K562 (cell line): ENCODE data around the gene SUN5. TPM values are rescaled to one million over a fixed set of nuclear protein-coding genes. Genes with fewer than 3 reads are reported as not detected.

Experiments used
- ATAC-seq: fragments of 200-7000 bp; cut with Tn5 transposase; 3 replicates; pipeline ENCODE4 v1.9.1; 2020; ENCODE audit warnings: moderate library complexity
- BruUV-seq: library from RNA; stranded (reverse); fragments of 400-500 nt; replicated peaks from 2 replicates; lab custom pipeline; 2021; lab: Mats Ljungman, UMichigan
- CTCF ChIA-PET: fragments of 300-600 bp; formaldehyde crosslinking; extraction: SDS; loops from one replicate; lab custom pipeline; 2021; ENCODE audit warnings: low intra/inter-chr PET ratio; lab: Yijun Ruan, JAX
- POLR2A ChIA-PET: fragments of 300-600, 350-650 bp; sonication (Branson Sonifier 250); formaldehyde crosslinking; extraction: SDS; loops from one replicate; lab custom pipeline; 2021; ENCODE audit warnings: antibody characterized with exemption, inconsistent platforms; lab: Yijun Ruan, JAX
- DNase-seq, 4 experiments: peaks; one replicate each; pipeline versions ENCODE4 v3.0.0 to v3.0.0-alpha.2; 2011 to 2018; ENCODE audit warnings: low spot score in 3 of 4, mixed read lengths in 3 of 4; ENCODE audit errors: extremely low read depth in 1 of 4
- FAIRE-seq: peaks from 2 replicates; lab custom pipeline; 2011; peaks lifted over from hg19 to GRCh38; lab: Jason Lieb, UNC
- H2AFZ ChIP-seq: 2 replicates; pipeline ENCODE4 v1.6.0; 2011; ENCODE audit warnings: low read depth, low read length, control low read depth, inconsistent platforms
- H3K27ac ChIP-seq: fragments of 200-600 bp; 3 replicates; pipeline ENCODE4 v1.8.0; 2011; ENCODE audit warnings: low read depth, mild to moderate bottlenecking, control low read depth, inconsistent platforms, low read length, moderate library complexity, mixed read lengths; ENCODE audit errors: extremely low read depth
- H3K27me3 ChIP-seq, 2 experiments: fragments of 300-600 bp in 1 of 2; 2 replicates in 1 of 2; 3 replicates in 1 of 2; pipeline versions ENCODE4 v1.6.0 to v1.8.0; 2011; ENCODE audit warnings: inconsistent platforms in 2 of 2, low read length in 2 of 2, mild to moderate bottlenecking in 1 of 2, mixed read lengths in 1 of 2, moderate library complexity in 1 of 2; ENCODE audit not compliant: control insufficient read depth in 2 of 2, insufficient read depth in 2 of 2
- H3K36me3 ChIP-seq: fragments of 300-600 bp; 3 replicates; pipeline ENCODE4 v1.8.0; 2011; ENCODE audit warnings: mild to moderate bottlenecking, low read length, inconsistent platforms; ENCODE audit not compliant: control insufficient read depth, insufficient read depth
- H3K4me1 ChIP-seq, 2 experiments: fragments of 200-600 bp in 1 of 2; replicated peaks in 1 of 2; 2 replicates in 1 of 2; 3 replicates in 1 of 2; pipeline versions ENCODE4 v1.5.1 to v1.8.0; 2011; ENCODE audit warnings: inconsistent platforms in 2 of 2, low read length in 2 of 2, mild to moderate bottlenecking in 1 of 2, mixed read lengths in 1 of 2, moderate library complexity in 1 of 2; ENCODE audit not compliant: control insufficient read depth in 2 of 2, insufficient read depth in 2 of 2
- H3K4me2 ChIP-seq: 2 replicates; pipeline ENCODE4 v1.6.1; 2011; ENCODE audit warnings: low read length, control low read depth, inconsistent platforms, mixed read lengths; ENCODE audit not compliant: insufficient read depth
- H3K4me3 ChIP-seq: fragments of 200-600 bp; sonication (generic), shearing (Covaris generic); 2 replicates; pipeline ENCODE4 v1.5.1; 2016; ENCODE audit warnings: control low read depth, inconsistent platforms
- H3K79me2 ChIP-seq: fragments of 200-600 bp; 3 replicates; pipeline ENCODE4 v1.8.0; 2011; ENCODE audit warnings: low read length, inconsistent platforms; ENCODE audit not compliant: control insufficient read depth, insufficient read depth
- H3K9ac ChIP-seq, 2 experiments: 2 replicates each; pipeline versions ENCODE4 v1.6.0 to v1.6.1; 2011; ENCODE audit warnings: low read depth in 2 of 2, low read length in 2 of 2, control low read depth in 1 of 2, inconsistent platforms in 1 of 2, mild to moderate bottlenecking in 1 of 2, mixed read lengths in 1 of 2; ENCODE audit not compliant: insufficient read depth in 1 of 2
- H3K9me1 ChIP-seq: one replicate; pipeline ENCODE4 v1.6.0; 2011; ENCODE audit warnings: inconsistent platforms, mild to moderate bottlenecking, low read length, moderate library complexity; ENCODE audit not compliant: control insufficient read depth, insufficient read depth
- H3K9me3 ChIP-seq: replicated peaks from 2 replicates; pipeline ENCODE4 v1.5.1; 2011; ENCODE audit warnings: low read depth, low read length, inconsistent platforms; ENCODE audit not compliant: control insufficient read depth, insufficient read depth
- H4K20me1 ChIP-seq: replicated peaks from 2 replicates; pipeline ENCODE4 v1.6.1; 2011; ENCODE audit warnings: low read length, inconsistent platforms, mixed read lengths; ENCODE audit not compliant: control insufficient read depth, insufficient read depth
- KDM2B ChIP-seq: fragments of 250-450 bp; sonication (Bioruptor Pico); IDR thresholded peaks from 2 replicates; pipeline ENCODE4 v1.8.0; 2021; ENCODE audit warnings: mild to moderate bottlenecking, moderate library complexity
- KLF1 ChIP-seq: fragments of 450-650 bp; IDR thresholded peaks from 2 replicates; pipeline ENCODE4 v1.6.1; 2016; ENCODE audit warnings: missing genetic modification characterization, missing compliant biosample characterization
- MCM2 ChIP-seq: fragments of 450-650 bp; IDR thresholded peaks from 2 replicates; pipeline ENCODE4 v1.6.1; 2017; ENCODE audit warnings: low read depth, mild to moderate bottlenecking
- NFE2 ChIP-seq: IDR thresholded peaks from 2 replicates; pipeline ENCODE4 v1.6.1; 2014; ENCODE audit warnings: antibody characterized with exemption, low read depth
- NFE2L1 ChIP-seq: fragments of 450-650 bp; IDR thresholded peaks from 2 replicates; pipeline ENCODE4 v1.6.1; 2016; ENCODE audit warnings: missing genetic modification characterization, low read depth, mild to moderate bottlenecking, missing compliant biosample characterization, moderate library complexity, borderline replicate concordance
- NRF1 ChIP-seq, 2 experiments: fragments of 450-650 bp; IDR thresholded peaks in 1 of 2; conservative IDR thresholded peaks in 1 of 2; 2 replicates each; pipeline ENCODE4 v1.6.1; 2014; ENCODE audit warnings: mild to moderate bottlenecking in 2 of 2
- RAD21 ChIP-seq, 2 experiments: fragments of 250-450 bp in 1 of 2; fragments of 450-650 bp in 1 of 2; sonication (Bioruptor Pico) in 1 of 2; formaldehyde crosslinking in 1 of 2; IDR thresholded peaks in 1 of 2; conservative IDR thresholded peaks in 1 of 2; 2 replicates each; pipeline versions ENCODE4 v1.4.0 to v1.8.0; 2020 to 2022; ENCODE audit warnings: mild to moderate bottlenecking in 2 of 2, moderate library complexity in 1 of 2
- RCOR1 ChIP-seq, 2 experiments: IDR thresholded peaks; 2 replicates each; pipeline ENCODE4 v1.6.1; 2012; ENCODE audit warnings: low read depth in 2 of 2, low read length in 2 of 2, borderline replicate concordance in 1 of 2, improper control_type of control experiment in 1 of 2
- RFX7 ChIP-seq: fragments of 250-450 bp; sonication (Bioruptor Pico); IDR thresholded peaks from 2 replicates; pipeline ENCODE4 v1.5.1; 2021; ENCODE audit warnings: mild to moderate bottlenecking
- RHOXF2B ChIP-seq: fragments of 250-450 bp; sonication (Bioruptor Pico); conservative IDR thresholded peaks from 2 replicates; pipeline ENCODE4 v1.5.1; 2021
- STAT5B ChIP-seq: fragments of 250-450 bp; sonication (Bioruptor Pico); IDR thresholded peaks from 2 replicates; pipeline ENCODE4 v1.8.0; 2021; ENCODE audit warnings: mild to moderate bottlenecking, inconsistent platforms
- TAF7 ChIP-seq: fragments of 450-650 bp; IDR thresholded peaks from 2 replicates; pipeline ENCODE4 v1.6.1; 2016; ENCODE audit warnings: missing genetic modification characterization, missing compliant biosample characterization
- TGIF2 ChIP-seq: sonication (generic); formaldehyde crosslinking; IDR thresholded peaks from 2 replicates; pipeline ENCODE4 v1.8.1; 2022; ENCODE audit warnings: mild to moderate bottlenecking, missing genetic modification reagents, moderate library complexity
- ZNF175 ChIP-seq: fragments of 200-800 bp; sonication (Bioruptor generic); IDR thresholded peaks from 2 replicates; pipeline ENCODE4 v1.6.1; 2016; ENCODE audit warnings: low read depth, mild to moderate bottlenecking, missing genetic modification characterization, missing compliant biosample characterization
- ZNF75A ChIP-seq: fragments of 450-650 bp; formaldehyde crosslinking; IDR thresholded peaks from 2 replicates; pipeline ENCODE4 v1.4.0; 2020; ENCODE audit warnings: mild to moderate bottlenecking
- ZNF785 ChIP-seq: fragments of 250-450 bp; sonication (Bioruptor Pico); IDR thresholded peaks from 2 replicates; pipeline ENCODE4 v1.4.0; 2020; ENCODE audit warnings: mild to moderate bottlenecking
- WGBS: fragments of 100-300 bp; shearing (Covaris generic); methylation state at CpG from one replicate; pipeline ENCODE4 v1.1.6; 2016; ENCODE audit warnings: low coverage, mixed read lengths; ENCODE audit not compliant: insufficient coverage; ENCODE audit errors: missing lambda C conversion rate; 5-methylcytosine and 5-hydroxymethylcytosine counted together
- in situ Hi-C: fragments of 300-500 bp; cut with MboI; formaldehyde crosslinking; loops from 4 replicates; pipeline ENCODE4 v1.15.0; 2018; ENCODE audit warnings: inconsistent platforms, mixed read lengths
- intact Hi-C: fragments of 100-400 bp; cut with micrococcal nuclease; formaldehyde crosslinking; loops from 2 replicates; pipeline ENCODE4 v1.14.2; 2022
- polyA plus RNA-seq, 8 experiments: library from polyadenylated mRNA; depleted of rRNA in 4 of 8; stranded (reverse) in 5 of 8; unstranded in 3 of 8; fragments of >200 nt; fragmentation: Nextera tagmentation in 2 of 8; fragmentation: Illumina TruSeq in 1 of 8; extraction: Ambion mirVana in 2 of 8; extraction: Trizol in 1 of 8; gene quantifications; 2 replicates each; pipeline versions ENCODE4 v1.2.1 to v1.2.3, GENCODE V29; 2011 to 2014; ENCODE audit warnings: inconsistent platforms in 1 of 8, missing spikeins in 1 of 8
- total RNA-seq, 7 experiments: library from RNA; depleted of rRNA in 6 of 7; stranded (reverse); fragments of >200 nt in 6 of 7; fragmentation: Illumina TruSeq in 2 of 7; extraction: Trizol in 2 of 7; gene quantifications; 2 replicates each; pipeline versions ENCODE4 v1.2.1 to v1.2.3, GENCODE V29; 2011 to 2021; ENCODE audit warnings: low replicate concordance in 1 of 7

SUN5 gene
- total and polyA plus RNA-seq, 9 of the 15 experiments (the other 6 are each of a cell fraction or from before 2014, with no cell fraction given) = not detected

DNA sequence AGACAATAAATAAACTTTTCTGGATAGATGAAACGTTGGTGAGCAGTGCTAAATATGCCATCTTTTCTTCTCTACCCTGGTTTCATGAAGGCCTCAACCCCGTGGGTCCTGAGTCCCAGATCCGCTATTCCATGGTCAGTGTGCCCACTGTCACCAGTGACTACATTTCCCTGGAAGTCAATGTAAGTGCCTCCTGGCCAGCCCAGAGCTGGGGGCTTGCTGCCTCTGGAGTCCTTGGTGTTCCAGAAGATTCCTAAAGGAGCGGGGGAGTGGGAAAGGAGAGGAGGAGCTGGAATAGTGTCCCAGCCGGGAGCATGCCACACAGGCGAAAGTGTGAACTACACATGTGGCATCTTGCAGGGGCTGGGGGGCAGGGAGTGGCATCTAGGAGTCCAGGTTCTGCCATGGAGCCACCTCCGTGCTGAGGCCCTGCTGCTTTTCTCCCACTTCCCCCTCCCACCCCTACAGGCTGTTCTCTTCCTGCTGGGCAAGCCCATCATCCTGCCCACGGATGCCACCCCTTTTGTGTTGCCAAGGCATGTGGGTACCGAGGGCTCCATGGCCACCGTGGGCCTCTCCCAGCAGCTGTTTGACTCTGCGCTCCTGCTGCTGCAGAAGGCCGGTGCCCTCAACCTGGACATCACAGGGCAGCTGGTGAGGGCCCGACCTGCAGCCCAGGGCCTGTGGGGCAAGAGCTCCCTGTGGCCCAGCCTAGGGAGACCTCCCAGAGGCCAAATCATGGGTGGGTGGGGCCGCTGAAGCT lies 14.1 kb upstream of the SUN5 start:
- TF ChIP-seq RHOXF2B (CRISPR knock-in tag) (no peak), RAD21 (CRISPR knock-in tag; conservative IDR thresholded peaks at IDR 0.05 in 1 of 2, IDR thresholded peaks at IDR 0.05 in 1 of 2) (no peak), MCM2 (no peak), ZNF785 (CRISPR knock-in tag) (no peak), TAF7 (tag) (no peak), NFE2L1 (tag) (no peak), NFE2 (no peak), RFX7 (CRISPR knock-in tag) (no peak), ZNF75A (CRISPR knock-in tag) (no peak), RCOR1 (IDR thresholded peaks at IDR 0.05; ENCODE audit: borderline replicate concordance in 1 of 2, low read depth in 2 of 2, low read length in 2 of 2) (no peak), KLF1 (tag) (no peak), STAT5B (CRISPR knock-in tag) (no peak), TGIF2 (no peak), KDM2B (CRISPR knock-in tag) (no peak), NRF1 (conservative IDR thresholded peaks at IDR 0.05 in 1 of 2, IDR thresholded peaks at IDR 0.05 in 1 of 2) (no peak), ZNF175 (no peak)
- H3K4me3 ChIP-seq = no peak overlapping the region
- BruUV-seq = no TSS peak
- H3K4me1 ChIP-seq = peaks cover 0 to 3% of the 10 kb centered on the region in 2 experiments; a peak in 1 of 5 replicates
- peaks cover 2 to 45% of the 10 kb centered on the region in 2 experiments; a peak in 3 of 5 replicates for H3K27me3 ChIP-seq
- ChIA-PET POLR2A (interaction anchor here (0.6 to 1.2 kb wide), 4 partner anchors 8 to 197 kb away, joined by 3 to 7 read pairs (median 3); no protein-coding TSS in a partner anchor), CTCF (no interaction called here)
- no peak overlapping the region for H3K27ac ChIP-seq
- no peak overlapping the region for H2AFZ ChIP-seq
- peaks cover 2% of the 10 kb centered on the region for H3K9me1 ChIP-seq
- no peak overlapping the region for H3K4me2 ChIP-seq
- intact Hi-C loops (no loop called here), in situ Hi-C loops (no loop called here)
- DNase-seq (no peak), FAIRE-seq (no peak), ATAC-seq (no peak)
- H3K79me2 ChIP-seq = no peaks in the 10 kb centered on the region
- no peak overlapping the region for H3K9ac ChIP-seq
- H3K36me3 ChIP-seq = no peaks in the 10 kb centered on the region
- 0% methylated on average over 14 of the region's 14 CpGs for WGBS
- no peaks in the 10 kb centered on the region; the same call in 1 of the 2 replicates for H4K20me1 ChIP-seq
- H3K9me3 ChIP-seq = no peaks in the 10 kb centered on the region
